ENCODE data around the gene TMTC2. TPM values are rescaled to one million over a fixed set of nuclear protein-coding genes. Genes with fewer than 3 reads are reported as not detected.

TMTC2 gene
- polyA plus RNA-seq (2011; rRNA removed) (1.6 and 1.8 TPM in 2 replicates), polyA minus RNA-seq (2011; rRNA and poly(A)+ RNA removed) (4.4 and 5.1 TPM in 2 replicates)

- POLR2A ChIA-PET: interaction anchor here (2.2 kb wide), 1 partner anchor 328 kb away, joined by 8 read pairs; the partner anchor contains the start of genes CCDC59 and METTL25
- peak within 1 kb of the TSS; percentile 73 for H3K27ac ChIP-seq (ENCODE audit: low read depth, low read length)
These were observed at the start of gene TMTC2 for GRCh38 chr12:82686168-82687020. TSS of gene TMTC2 (plus strand) at chr12:82686906.

GRCh38 chr12:82638324-82638723 is 48.4 kb upstream of the TMTC2 start:
- H3K27ac ChIP-seq (ENCODE audit: low read depth, low read length): no peak overlapping the region
- CTCF ChIA-PET: no interaction called here
- H3K27me3 ChIP-seq (ENCODE audit: control insufficient read depth, insufficient read depth, low read length): no peaks in the 10 kb centered on the region
- POLR2A ChIA-PET: no interaction called here
- no peak overlapping the region for H3K4me3 ChIP-seq (ENCODE audit: low read depth, low read length)
- TF ChIP-seq CTCF (IDR thresholded peaks at IDR 0.05; ENCODE audit: low read depth, low read length): no peak
- H3K9me3 ChIP-seq (ENCODE audit: control insufficient read depth, insufficient read depth, low read length): no peaks in the 10 kb centered on the region; the same call in 1 of the 2 replicates
- no peak for DNase-seq (ENCODE audit: low read depth, low spot score)

More at GRCh38 chr12:82686168-82687020, at the start of gene TMTC2:
- H3K27me3 ChIP-seq (ENCODE audit: control insufficient read depth, insufficient read depth, low read length): no peaks in the 10 kb centered on the region
- peak; percentile 56 for DNase-seq (ENCODE audit: low read depth, low spot score)
- no peak for TF ChIP-seq CTCF (IDR thresholded peaks at IDR 0.05; ENCODE audit: low read depth, low read length)
- no peaks in the 10 kb centered on the region; the same call in 1 of the 2 replicates for H3K9me3 ChIP-seq (ENCODE audit: control insufficient read depth, insufficient read depth, low read length)
- H3K4me3 ChIP-seq (ENCODE audit: low read depth, low read length): peak within 1 kb of the TSS; percentile 91
- CTCF ChIA-PET: interaction anchor here (0.6 to 2.9 kb wide), 24 partner anchors 10 to 1822 kb away, joined by 3 to 33 read pairs (median 3); partner anchors contain the start of genes CCDC59 and METTL25

GRCh38 chr12:82644896-82645295 is 41.8 kb upstream of the TMTC2 start:
- POLR2A ChIA-PET: no interaction called here
- CTCF ChIA-PET: interaction anchor here (0.9 to 1.0 kb wide), 2 partner anchors 41 to 1859 kb away, joined by 3 read pairs; no protein-coding TSS in a partner anchor
- DNase-seq (ENCODE audit: low read depth, low spot score): no peak

GRCh38 chr12:82645414-82645813 is 41.3 kb upstream of the TMTC2 start:
- Histone ChIP-seq H3K4me3 (ENCODE audit: low read depth, low read length) (no peak overlapping the region), H3K27me3 (ENCODE audit: control insufficient read depth, insufficient read depth, low read length) (no peaks in the 10 kb centered on the region), H3K27ac (ENCODE audit: low read depth, low read length) (no peak overlapping the region), H3K9me3 (ENCODE audit: control insufficient read depth, insufficient read depth, low read length) (no peaks in the 10 kb centered on the region)
- POLR2A ChIA-PET: no interaction called here
- no peak for TF ChIP-seq CTCF (IDR thresholded peaks at IDR 0.05; ENCODE audit: low read depth, low read length)
- CTCF ChIA-PET: interaction anchor here (0.9 kb wide), 1 partner anchor 1858 kb away, joined by 3 read pairs; no protein-coding TSS in a partner anchor
- DNase-seq (ENCODE audit: low read depth, low spot score): no peak

More at GRCh38 chr12:82644896-82645295, 41.8 kb upstream of the TMTC2 start:
- TF ChIP-seq CTCF (IDR thresholded peaks at IDR 0.05; ENCODE audit: low read depth, low read length): no peak
- Histone ChIP-seq H3K4me3 (ENCODE audit: low read depth, low read length) (no peak overlapping the region), H3K27ac (ENCODE audit: low read depth, low read length) (no peak overlapping the region), H3K9me3 (ENCODE audit: control insufficient read depth, insufficient read depth, low read length) (no peaks in the 10 kb centered on the region), H3K27me3 (ENCODE audit: control insufficient read depth, insufficient read depth, low read length) (no peaks in the 10 kb centered on the region)

GRCh38 chr12:82647853-82648252 is 38.9 kb upstream of the TMTC2 start:
- POLR2A ChIA-PET: no interaction called here
- no peak for TF ChIP-seq CTCF (IDR thresholded peaks at IDR 0.05; ENCODE audit: low read depth, low read length)
- CTCF ChIA-PET: no interaction called here

More at GRCh38 chr12:82647853-82648252, 38.9 kb upstream of the TMTC2 start:
- no peaks in the 10 kb centered on the region for H3K9me3 ChIP-seq (ENCODE audit: control insufficient read depth, insufficient read depth, low read length)
- no peak overlapping the region for H3K4me3 ChIP-seq (ENCODE audit: low read depth, low read length)
- H3K27ac ChIP-seq (ENCODE audit: low read depth, low read length): no peak overlapping the region
- no peak for DNase-seq (ENCODE audit: low read depth, low spot score)
- no peaks in the 10 kb centered on the region for H3K27me3 ChIP-seq (ENCODE audit: control insufficient read depth, insufficient read depth, low read length)
